Astrocyte of the spinal cord (primary cell): ENCODE data around the gene CASP5.
A peak's percentile ranks its signal among the peaks of the same experiment; 100 is the strongest.

Experiments used
- DNase-seq: peaks from one replicate; pipeline ENCODE4 v3.0.0; 2011; ENCODE audit warnings: low read depth, low spot score
- H3K4me3 ChIP-seq: 2 replicates; pipeline ENCODE4 v1.5.1; 2011; ENCODE audit warnings: low read depth, mild to moderate bottlenecking, low read length, moderate library complexity
- in situ Hi-C: cut with HindIII; loops from 2 replicates; pipeline ENCODE4 v1.10.0; 2017; ENCODE audit warnings: low sequenced_read_pairs
- TF ChIP-seq, protein P1 (sequence below): IDR thresholded peaks from 2 replicates; pipeline ENCODE4 v1.5.1; 2012; ENCODE audit warnings: low read depth, mild to moderate bottlenecking, low read length, inconsistent platforms

CASP5 gene

DNA sequence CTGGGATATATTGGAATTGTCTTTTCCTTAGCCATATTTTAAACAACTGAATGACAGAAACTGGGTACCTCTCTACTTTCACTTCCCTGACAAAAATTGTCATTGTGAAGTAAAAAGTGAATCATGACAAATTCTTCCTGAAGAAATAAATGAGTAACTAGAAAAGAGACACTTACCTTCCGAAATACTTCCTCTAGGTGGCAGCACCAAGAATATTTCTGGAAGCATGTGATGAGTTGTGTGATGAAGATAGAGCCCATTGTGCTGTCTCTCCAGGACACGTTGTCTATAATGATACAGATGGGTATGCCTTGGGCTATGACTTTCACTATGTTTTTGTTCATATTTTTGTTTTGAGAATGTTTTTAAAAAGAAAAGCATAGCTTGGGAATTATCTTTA is 76.1 kb downstream of the CASP5 start:
- H3K4me3 ChIP-seq = no peak overlapping the region
- DNase-seq = peak; percentile 49
- in situ Hi-C loops = no loop called here
- TF ChIP-seq, protein P1, sequence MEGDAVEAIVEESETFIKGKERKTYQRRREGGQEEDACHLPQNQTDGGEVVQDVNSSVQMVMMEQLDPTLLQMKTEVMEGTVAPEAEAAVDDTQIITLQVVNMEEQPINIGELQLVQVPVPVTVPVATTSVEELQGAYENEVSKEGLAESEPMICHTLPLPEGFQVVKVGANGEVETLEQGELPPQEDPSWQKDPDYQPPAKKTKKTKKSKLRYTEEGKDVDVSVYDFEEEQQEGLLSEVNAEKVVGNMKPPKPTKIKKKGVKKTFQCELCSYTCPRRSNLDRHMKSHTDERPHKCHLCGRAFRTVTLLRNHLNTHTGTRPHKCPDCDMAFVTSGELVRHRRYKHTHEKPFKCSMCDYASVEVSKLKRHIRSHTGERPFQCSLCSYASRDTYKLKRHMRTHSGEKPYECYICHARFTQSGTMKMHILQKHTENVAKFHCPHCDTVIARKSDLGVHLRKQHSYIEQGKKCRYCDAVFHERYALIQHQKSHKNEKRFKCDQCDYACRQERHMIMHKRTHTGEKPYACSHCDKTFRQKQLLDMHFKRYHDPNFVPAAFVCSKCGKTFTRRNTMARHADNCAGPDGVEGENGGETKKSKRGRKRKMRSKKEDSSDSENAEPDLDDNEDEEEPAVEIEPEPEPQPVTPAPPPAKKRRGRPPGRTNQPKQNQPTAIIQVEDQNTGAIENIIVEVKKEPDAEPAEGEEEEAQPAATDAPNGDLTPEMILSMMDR = peak; percentile 36
